MM.1S (cell line): ENCODE results near the gene OR13J1.
A peak's percentile ranks its signal among the peaks of the same experiment; 100 is the strongest.

Source experiments
- DNase-seq: peaks from one replicate; pipeline ENCODE4 v3.0.0-alpha.2; 2015
- H2AFZ ChIP-seq: fragments of 300-600 bp; sonication (generic); 2 replicates; pipeline ENCODE4 v1.6.0; 2016; ENCODE audit warnings: antibody characterized with exemption, low read length
- H3F3A ChIP-seq: fragments of 300-600 bp; sonication (generic); 2 replicates; pipeline ENCODE4 v1.6.1; 2016; ENCODE audit warnings: mild to moderate bottlenecking, antibody characterized with exemption, low read length, moderate library complexity, mixed read lengths; ENCODE audit not compliant: insufficient read depth
- H3K27ac ChIP-seq: fragments of 300-600 bp; sonication (generic); 2 replicates; pipeline ENCODE4 v1.5.1; 2016; ENCODE audit warnings: mild to moderate bottlenecking, low read length
- H3K27me3 ChIP-seq: fragments of 300-600 bp; sonication (generic); replicated peaks from 2 replicates; pipeline ENCODE4 v1.6.0; 2016; ENCODE audit warnings: low read length; ENCODE audit not compliant: insufficient read depth
- H3K36me3 ChIP-seq: fragments of 300-600 bp; sonication (generic); replicated peaks from 2 replicates; pipeline ENCODE4 v1.6.1; 2016; ENCODE audit warnings: mild to moderate bottlenecking, low read length, mixed read lengths; ENCODE audit not compliant: insufficient read depth
- H3K4me1 ChIP-seq: fragments of 300-600 bp; sonication (generic); 2 replicates; pipeline ENCODE4 v1.6.1; 2016; ENCODE audit warnings: low read length, mixed read lengths
- H3K4me2 ChIP-seq: fragments of 300-600 bp; sonication (generic); 2 replicates; pipeline ENCODE4 v1.6.0; 2016; ENCODE audit warnings: low read depth, low read length
- H3K4me3 ChIP-seq: fragments of 300-600 bp; sonication (generic); 2 replicates; pipeline ENCODE4 v1.5.1; 2016; ENCODE audit warnings: low read length, mixed read lengths
- H3K79me2 ChIP-seq: fragments of 300-600 bp; sonication (generic); 2 replicates; pipeline ENCODE4 v1.6.1; 2016; ENCODE audit warnings: mixed run types, low read length, mixed read lengths
- H3K9ac ChIP-seq: fragments of 300-600 bp; sonication (generic); 2 replicates; pipeline ENCODE4 v1.6.1; 2016; ENCODE audit warnings: low read length, mixed read lengths
- H3K9me2 ChIP-seq: fragments of 300-600 bp; sonication (generic); replicated peaks from 2 replicates; pipeline ENCODE4 v1.6.1; 2016; ENCODE audit warnings: mild to moderate bottlenecking, low read length, mixed read lengths; ENCODE audit not compliant: insufficient read depth
- H3K9me3 ChIP-seq: fragments of 300-600 bp; sonication (generic); replicated peaks from 2 replicates; pipeline ENCODE4 v1.6.1; 2016; ENCODE audit warnings: mild to moderate bottlenecking, low read length, mixed read lengths; ENCODE audit not compliant: insufficient read depth
- H4K20me1 ChIP-seq: fragments of 300-600 bp; sonication (generic); 2 replicates; pipeline ENCODE4 v1.6.1; 2016; ENCODE audit warnings: mild to moderate bottlenecking, low read length, moderate library complexity, mixed read lengths; ENCODE audit not compliant: insufficient read depth
- CTCF ChIP-seq: fragments of 300-600 bp; sonication (generic); IDR thresholded peaks from 2 replicates; pipeline ENCODE4 v1.5.1; 2016; ENCODE audit warnings: antibody characterized with exemption, low read length, mixed read lengths
- EZH2 ChIP-seq: fragments of 300-600 bp; sonication (generic); optimal IDR thresholded peaks from 2 replicates; pipeline ENCODE3; 2017; ENCODE audit warnings: low read depth, mild to moderate bottlenecking, antibody characterized with exemption, low read length, mixed read lengths
- EZH2phosphoT487 ChIP-seq: fragments of 300-600 bp; sonication (generic); IDR thresholded peaks from 2 replicates; pipeline ENCODE4 v1.6.1; 2018; ENCODE audit warnings: antibody characterized with exemption, low read length

OR13J1 gene

DNA sequence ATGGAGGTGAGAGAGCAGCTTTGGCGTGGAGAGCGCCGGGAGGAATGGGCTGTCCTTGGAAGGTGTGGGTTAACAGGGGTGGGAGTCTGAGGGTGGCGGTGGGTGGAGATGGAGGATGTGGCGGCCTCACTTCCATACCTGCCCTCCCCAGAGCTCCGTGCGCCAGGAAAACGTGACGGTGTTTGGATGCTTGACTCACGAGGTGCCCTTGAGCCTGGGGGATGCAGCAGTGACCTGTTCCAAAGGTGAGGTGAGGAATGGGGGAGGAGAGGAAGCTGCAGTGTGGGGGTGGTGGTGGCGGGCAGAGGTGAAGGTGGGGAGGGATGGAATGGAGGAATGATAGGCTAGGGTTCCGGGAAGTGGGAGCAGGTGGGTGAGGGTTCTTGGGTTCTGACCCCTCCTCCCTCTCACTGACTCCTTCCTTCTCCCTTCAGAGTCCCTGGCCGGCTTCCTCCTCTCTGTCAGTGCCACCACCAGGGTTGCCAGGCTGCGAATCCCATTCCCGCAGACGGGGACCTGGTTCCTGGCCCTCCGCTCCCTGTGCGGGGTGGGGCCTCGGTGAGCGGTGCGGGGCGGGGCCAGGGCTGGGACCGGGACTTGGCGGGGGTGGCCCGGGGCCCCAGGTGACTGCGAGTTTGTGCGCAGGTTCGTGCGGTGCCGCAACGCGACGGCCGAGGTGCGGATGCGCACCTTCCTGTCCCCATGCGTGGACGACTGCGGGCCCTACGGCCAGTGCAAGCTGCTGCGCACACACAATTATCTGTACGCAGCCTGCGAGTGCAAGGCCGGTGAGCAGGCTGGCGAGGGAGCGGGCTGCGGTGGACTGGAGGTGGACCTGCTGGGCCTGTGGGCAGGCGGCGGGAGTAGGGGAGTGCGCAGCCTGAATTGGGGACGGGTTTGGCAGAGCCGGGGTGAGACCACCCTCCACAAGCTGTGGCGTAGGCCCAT, 24.1 kb downstream of the OR13J1 start:
- Histone ChIP-seq H3K79me2 (no peaks in the 10 kb centered on the region), H3K27me3 (no peaks in the 10 kb centered on the region), H3F3A (peaks cover 28% of the 10 kb centered on the region), H4K20me1 (no peaks in the 10 kb centered on the region), H3K36me3 (no peaks in the 10 kb centered on the region), H3K9ac (no peak overlapping the region), H3K4me2 (no peak overlapping the region), H3K9me2 (no peaks in the 10 kb centered on the region), H3K4me3 (no peak overlapping the region), H2AFZ (no peak overlapping the region), H3K27ac (no peak overlapping the region), H3K9me3 (no peaks in the 10 kb centered on the region), H3K4me1 (peaks cover 69% of the 10 kb centered on the region)
- no peak for DNase-seq
- TF ChIP-seq CTCF, result no peak
- no peak for TF ChIP-seq EZH2phosphoT487
- TF ChIP-seq EZH2, result no peak

GRCh38 chr9:35844628-35845270, 25.5 kb downstream of the OR13J1 start:
- Histone ChIP-seq H3K4me2 (0 out of 2 replicates have a peak overlapping the region, but pooled peaks have one; percentile 1), H3K9ac (no peak overlapping the region), H3K27ac (no peak overlapping the region)

DNA sequence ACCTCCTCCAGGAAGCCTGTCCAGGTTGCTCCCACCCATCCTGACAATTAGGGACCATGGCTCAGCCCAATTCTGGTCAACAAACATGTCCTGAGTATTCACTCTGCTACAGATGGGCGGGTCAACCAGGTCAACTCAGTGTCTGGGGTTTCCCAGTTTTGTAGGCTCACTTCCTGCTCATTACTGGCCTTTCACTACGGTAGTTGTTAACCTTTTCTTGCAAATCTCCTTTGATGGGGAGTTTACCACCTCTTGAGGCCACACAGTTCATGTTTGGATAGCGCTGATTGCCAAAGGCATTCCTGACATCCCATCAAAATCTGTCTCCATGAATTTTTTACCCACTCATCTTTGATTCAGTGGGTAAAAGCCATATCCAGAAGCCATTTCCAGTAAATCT, 27.4 kb downstream of the OR13J1 start:
- DNase-seq, result peak; percentile 81
- Histone ChIP-seq H3K79me2 (no peaks in the 10 kb centered on the region), H3K4me2 (peak overlapping the region; percentile 61), H3K9me3 (no peaks in the 10 kb centered on the region), H3K36me3 (no peaks in the 10 kb centered on the region), H3K27ac (peak overlapping the region; percentile 47; the same call in 1 of the 2 replicates), H3K4me1 (peaks cover 53% of the 10 kb centered on the region), H3K27me3 (no peaks in the 10 kb centered on the region), H3K9ac (no peak overlapping the region), H2AFZ (peak overlapping the region; percentile 31), H3F3A (peaks cover 15% of the 10 kb centered on the region), H3K4me3 (no peak overlapping the region), H4K20me1 (no peaks in the 10 kb centered on the region), H3K9me2 (no peaks in the 10 kb centered on the region)
- TF ChIP-seq CTCF (no peak), EZH2 (no peak), EZH2phosphoT487 (no peak)

More at GRCh38 chr9:35844628-35845270, 25.5 kb downstream of the OR13J1 start:
- TF ChIP-seq EZH2phosphoT487 (no peak), CTCF (no peak), EZH2 (no peak)
- H4K20me1 ChIP-seq, result no peaks in the 10 kb centered on the region
- DNase-seq, result peak; percentile 43
- H3K9me3 ChIP-seq, result no peaks in the 10 kb centered on the region
- peaks cover 28% of the 10 kb centered on the region for H3F3A ChIP-seq
- no peaks in the 10 kb centered on the region for H3K9me2 ChIP-seq
- no peaks in the 10 kb centered on the region for H3K36me3 ChIP-seq
- H3K4me1 ChIP-seq, result peaks cover 66% of the 10 kb centered on the region
- no peak overlapping the region for H2AFZ ChIP-seq
- no peaks in the 10 kb centered on the region for H3K79me2 ChIP-seq
- no peak overlapping the region for H3K4me3 ChIP-seq
- no peaks in the 10 kb centered on the region for H3K27me3 ChIP-seq
